GM23338 (cell line): ENCODE measurements around the gene SMYD1. TPM values are rescaled to one million over a fixed set of nuclear protein-coding genes. Genes with fewer than 3 reads are reported as not detected.

ENCODE experiments used
- ATAC-seq: fragments of 200-7000 bp; cut with Tn5 transposase; 3 replicates; pipeline ENCODE4 v1.9.1; 2020
- DNase-seq: peaks from one replicate; pipeline ENCODE4 v3.0.0-alpha.2; 2015; ENCODE audit warnings: low spot score
- H2AFZ ChIP-seq: fragments of 200-600 bp; sonication (generic); 2 replicates; pipeline ENCODE4 v1.8.0; 2016; ENCODE audit warnings: antibody characterized with exemption, mild to moderate bottlenecking, moderate library complexity
- H3F3A ChIP-seq: fragments of 200-600 bp; sonication (generic); replicated peaks from 2 replicates; pipeline ENCODE4 v1.8.0; 2017; ENCODE audit warnings: antibody characterized with exemption, mixed run types, low read depth
- H3K27ac ChIP-seq: fragments of 200-600 bp; sonication (generic); 2 replicates; pipeline ENCODE4 v1.6.1; 2016; ENCODE audit warnings: low read depth
- H3K27me3 ChIP-seq: fragments of 200-600 bp; sonication (generic); 2 replicates; pipeline ENCODE4 v1.8.0; 2016; ENCODE audit warnings: mild to moderate bottlenecking, mixed run types, moderate library complexity; ENCODE audit not compliant: insufficient read depth
- H3K36me3 ChIP-seq: fragments of 200-600 bp; sonication (generic); 2 replicates; pipeline ENCODE4 v1.8.0; 2016; ENCODE audit warnings: mild to moderate bottlenecking; ENCODE audit not compliant: insufficient read depth
- H3K4me1 ChIP-seq: fragments of 200-600 bp; sonication (generic); 2 replicates; pipeline ENCODE4 v1.8.0; 2016; ENCODE audit warnings: mild to moderate bottlenecking, moderate library complexity; ENCODE audit not compliant: insufficient read depth
- H3K4me2 ChIP-seq: fragments of 200-600 bp; sonication (generic); 2 replicates; pipeline ENCODE4 v1.7.1; 2017; ENCODE audit warnings: mixed run types
- H3K4me3 ChIP-seq: fragments of 200-600 bp; sonication (generic); 2 replicates; pipeline ENCODE4 v1.6.1; 2016; ENCODE audit warnings: mixed run types
- H3K79me2 ChIP-seq: fragments of 200-600 bp; sonication (generic); replicated peaks from 2 replicates; pipeline ENCODE4 v1.8.0; 2017; ENCODE audit warnings: mild to moderate bottlenecking; ENCODE audit not compliant: insufficient read depth
- H3K9me2 ChIP-seq: fragments of 200-600 bp; sonication (generic); 2 replicates; pipeline ENCODE4 v1.8.0; 2017; ENCODE audit not compliant: insufficient read depth
- H4K20me1 ChIP-seq: fragments of 200-600 bp; sonication (generic); replicated peaks from 2 replicates; pipeline ENCODE4 v1.8.0; 2017; ENCODE audit warnings: mild to moderate bottlenecking; ENCODE audit not compliant: insufficient read depth
- H3K27ac Mint-ChIP-seq: 2 replicates; pipeline ENCODE4 v1.8.0; 2020; ENCODE audit warnings: inconsistent platforms, mild to moderate bottlenecking, moderate library complexity, mixed read lengths
- H3K27me3 Mint-ChIP-seq: 3 replicates; pipeline ENCODE4 v1.8.0; 2022; ENCODE audit warnings: low read depth, mild to moderate bottlenecking, moderate library complexity, mixed read lengths, inconsistent platforms; ENCODE audit not compliant: insufficient read depth, poor library complexity
- H3K36me3 Mint-ChIP-seq: 3 replicates; pipeline ENCODE4 v1.8.0; 2021; ENCODE audit warnings: low read depth, mild to moderate bottlenecking, inconsistent platforms, moderate library complexity, mixed read lengths
- H3K4me1 Mint-ChIP-seq: 3 replicates; pipeline ENCODE4 v1.8.0; 2020; ENCODE audit warnings: mild to moderate bottlenecking, inconsistent platforms, mixed read lengths
- H3K4me3 Mint-ChIP-seq: 3 replicates; pipeline ENCODE4 v1.8.0; 2021; ENCODE audit warnings: moderate library complexity, mild to moderate bottlenecking, inconsistent platforms, mixed read lengths
- H3K9me3 Mint-ChIP-seq: 3 replicates; pipeline ENCODE4 v1.8.0; 2020; ENCODE audit warnings: moderate library complexity, mild to moderate bottlenecking, inconsistent platforms, mixed read lengths
- CREB1 ChIP-seq: fragments of 250-450 bp; sonication (Bioruptor Pico); IDR thresholded peaks from 2 replicates; pipeline ENCODE4 v1.5.0; 2020; ENCODE audit warnings: low read depth, mild to moderate bottlenecking, moderate library complexity
- CTCF ChIP-seq, 2 experiments: fragments of 200-600 bp in 1 of 2; sonication (generic) in 1 of 2; conservative IDR thresholded peaks; 2 replicates each; pipeline versions ENCODE4 v1.5.1 to v1.6.1; 2016 to 2017; ENCODE audit warnings: antibody characterized with exemption in 2 of 2, low read depth in 2 of 2, mild to moderate bottlenecking in 2 of 2, moderate library complexity in 1 of 2
- ETS1 ChIP-seq: IDR thresholded peaks from 2 replicates; pipeline ENCODE4 v1.6.1; 2016; ENCODE audit warnings: antibody characterized with exemption
- EZH2 ChIP-seq: fragments of 200-600 bp; sonication (generic); IDR thresholded peaks from one replicate; pipeline ENCODE4 v1.8.0; 2017; ENCODE audit warnings: antibody characterized with exemption, mild to moderate bottlenecking, low read depth; ENCODE audit not compliant: unreplicated experiment
- EZH2phosphoT487 ChIP-seq: fragments of 200-600 bp; sonication (generic); IDR thresholded peaks from one replicate; pipeline ENCODE4 v1.8.1; 2018; ENCODE audit warnings: antibody characterized with exemption; ENCODE audit not compliant: unreplicated experiment
- NANOG ChIP-seq: IDR thresholded peaks from 2 replicates; pipeline ENCODE4 v1.6.1; 2016; ENCODE audit warnings: antibody characterized with exemption, borderline replicate concordance
- POLR2AphosphoS5 ChIP-seq: IDR thresholded peaks from 2 replicates; pipeline ENCODE4 v1.6.1; 2016; ENCODE audit warnings: antibody characterized with exemption, low read depth
- REST ChIP-seq: IDR thresholded peaks from one replicate; pipeline ENCODE4 v1.6.1; 2018; ENCODE audit warnings: antibody characterized with exemption; ENCODE audit not compliant: unreplicated experiment
- STAT1 ChIP-seq: IDR thresholded peaks from one replicate; pipeline ENCODE4 v1.6.1; 2016; ENCODE audit warnings: antibody characterized with exemption; ENCODE audit not compliant: unreplicated experiment
- ZNF331 ChIP-seq: fragments of 250-450 bp; sonication (Bioruptor Pico); IDR thresholded peaks from 2 replicates; pipeline ENCODE4 v1.5.0; 2020; ENCODE audit warnings: low read depth, mild to moderate bottlenecking, moderate library complexity
- polyA plus RNA-seq: library from polyadenylated mRNA; unstranded; fragments of >200 nt; fragmentation: Nextera tagmentation; extraction: Ambion mirVana; gene quantifications from 2 replicates; pipeline ENCODE4 v1.2.1, GENCODE V29; 2016
- total RNA-seq: library from RNA; depleted of rRNA; stranded (reverse); fragments of >200 nt; shearing (Covaris generic); gene quantifications from 2 replicates; pipeline ENCODE4 v1.2.3, GENCODE V29; 2014

SMYD1 gene
- total and polyA plus RNA-seq, 2 experiments from 2014 or later, result 0.07 TPM; not detected in 1

GRCh38 chr2:88028931-88029330 lies 38.7 kb upstream of the SMYD1 start:
- TF ChIP-seq EZH2phosphoT487 (no peak), POLR2AphosphoS5 (no peak), EZH2 (no peak), ETS1 (no peak), NANOG (no peak)
- Histone ChIP-seq H3F3A (no peaks in the 10 kb centered on the region), H3K79me2 (no peaks in the 10 kb centered on the region), H3K36me3 (0 out of 2 replicates have a peak, but pooled peaks cover 7% of the 10 kb centered on the region), H3K27ac (no peak overlapping the region), H3K4me3 (no peak overlapping the region), H3K27me3 (no peaks in the 10 kb centered on the region), H3K9me2 (peaks cover 10% of the 10 kb centered on the region), H3K4me2 (no peak overlapping the region), H4K20me1 (no peaks in the 10 kb centered on the region), H2AFZ (no peak overlapping the region), H3K4me1 (peaks cover 21% of the 10 kb centered on the region)
- Mint-ChIP-seq H3K27ac (no peak overlapping the region), H3K4me3 (no peak overlapping the region), H3K36me3 (peaks cover 7% of the 10 kb centered on the region; the same call in 2 of the 3 replicates), H3K9me3 (no peaks in the 10 kb centered on the region), H3K4me1 (peaks cover 19% of the 10 kb centered on the region), H3K27me3 (no peaks in the 10 kb centered on the region)
- DNase-seq (no peak), ATAC-seq (no peak)

GRCh38 chr2:88032070-88032702 lies 35.4 kb upstream of the SMYD1 start:
- H3K27ac ChIP-seq, result no peak overlapping the region
- no peaks in the 10 kb centered on the region for H4K20me1 ChIP-seq
- H3K4me1 ChIP-seq, result peaks cover 5% of the 10 kb centered on the region
- Mint-ChIP-seq H3K36me3 (peaks cover 7% of the 10 kb centered on the region; the same call in 2 of the 3 replicates), H3K9me3 (no peaks in the 10 kb centered on the region), H3K27me3 (no peaks in the 10 kb centered on the region), H3K4me3 (no peak overlapping the region), H3K4me1 (no peaks in the 10 kb centered on the region), H3K27ac (no peak overlapping the region)
- H3F3A ChIP-seq, result no peaks in the 10 kb centered on the region
- ATAC-seq (no peak), DNase-seq (no peak)
- H3K4me2 ChIP-seq, result no peak overlapping the region
- 0 out of 2 replicates have a peak, but pooled peaks cover 7% of the 10 kb centered on the region for H3K36me3 ChIP-seq
- H3K79me2 ChIP-seq, result no peaks in the 10 kb centered on the region
- H3K27me3 ChIP-seq, result no peaks in the 10 kb centered on the region
- H3K9me2 ChIP-seq, result peaks cover 4% of the 10 kb centered on the region; the same call in 1 of the 2 replicates
- H3K4me3 ChIP-seq, result no peak overlapping the region
- H2AFZ ChIP-seq, result no peak overlapping the region
- TF ChIP-seq EZH2phosphoT487 (no peak), EZH2 (no peak), CTCF (conservative IDR thresholded peaks at IDR 0.05; ENCODE audit: low read depth in 2 of 2) (no peak), POLR2AphosphoS5 (no peak), CREB1 (no peak), ZNF331 (CRISPR knock-in tag) (no peak), NANOG (no peak), REST (no peak), STAT1 (no peak)
